ENCODE measurements around the gene ACTL7A. TPM values are rescaled to one million over a fixed set of nuclear protein-coding genes. Genes with fewer than 3 reads are reported as not detected.

ACTL7A gene
- total and polyA plus RNA-seq, 9 of the 15 experiments (the other 6 are each of a cell fraction or from before 2014, with no cell fraction given) = not detected

DNA sequence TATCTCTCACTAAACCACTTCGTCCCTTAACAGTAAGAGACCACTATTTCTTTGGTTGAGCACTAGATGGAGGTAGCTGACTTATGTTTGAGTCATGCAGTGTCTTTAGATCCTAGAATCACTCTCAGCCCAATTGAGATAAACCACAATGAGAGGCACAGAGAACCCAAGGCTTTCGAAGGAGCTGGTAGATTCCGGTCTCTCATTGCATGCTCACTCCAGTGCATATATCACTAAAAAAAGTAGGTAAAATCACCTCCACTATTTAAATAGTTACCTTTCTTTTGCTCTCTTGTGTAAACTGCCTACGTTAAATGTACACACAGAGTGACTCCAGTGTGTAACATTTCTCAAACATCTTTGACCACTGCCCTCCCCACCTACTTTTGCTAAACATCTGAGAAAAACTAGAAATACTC, 27.6 kb downstream of the ACTL7A start:
- H2AFZ ChIP-seq (ENCODE audit: low read depth, low read length) = no peak overlapping the region
- no peaks in the 10 kb centered on the region for H4K20me1 ChIP-seq (replicated peaks; ENCODE audit: control insufficient read depth, insufficient read depth, low read length)
- H3K9me3 ChIP-seq (replicated peaks; ENCODE audit: control insufficient read depth, insufficient read depth, low read depth, low read length) = no peaks in the 10 kb centered on the region
- no peak overlapping the region for H3K4me3 ChIP-seq
- H3K9ac ChIP-seq (ENCODE audit: insufficient read depth in 1 of 2, low read depth in 2 of 2, low read length in 2 of 2) = no peak overlapping the region
- H3K36me3 ChIP-seq (ENCODE audit: control insufficient read depth, insufficient read depth, low read length) = peaks cover 77% of the 10 kb centered on the region
- ChIA-PET CTCF (ENCODE audit: low intra/inter-chr PET ratio) (interaction anchor here (0.8 to 1.8 kb wide), 4 partner anchors 64 to 512 kb away, joined by 3 to 13 read pairs (median 4); partner anchors contain the start of gene EPB41L4B), POLR2A (interaction anchor here (0.9 to 1.9 kb wide), 3 partner anchors 9 to 23 kb away, joined by 3 to 8 read pairs (median 6); no protein-coding TSS in a partner anchor)
- 89% methylated on average over 4 of the region's 4 CpGs for WGBS (ENCODE audit: insufficient coverage, low coverage, missing lambda C conversion rate)
- H3K4me2 ChIP-seq (ENCODE audit: insufficient read depth, low read length) = no peak overlapping the region
- no peaks in the 10 kb centered on the region for H3K79me2 ChIP-seq (ENCODE audit: control insufficient read depth, insufficient read depth, low read length)
- no peak overlapping the region for H3K27ac ChIP-seq (ENCODE audit: extremely low read depth, low read depth, low read length)
- DNase-seq (ENCODE audit: extremely low read depth in 1 of 4, low spot score in 3 of 4) = peak in 2 of 4 experiments; percentile 27 to 36
- H3K4me1 ChIP-seq (replicated peaks in 1 of 2; ENCODE audit: control insufficient read depth in 2 of 2, insufficient read depth in 2 of 2, low read length in 2 of 2) = peaks cover 3 to 10% of the 10 kb centered on the region in 2 experiments; a peak in 1 of 5 replicates
- FAIRE-seq = no peak
- no TSS peak for BruUV-seq (replicated peaks)
- in situ Hi-C loops (cut with MboI) (no loop called here), intact Hi-C loops (cut with micrococcal nuclease) (loop anchor here (5.0 to 10.0 kb wide), 3 partner anchors 63 to 435 kb away; partner anchors contain the start of gene EPB41L4B)
- peak; percentile 74 for ATAC-seq
- no peaks in the 10 kb centered on the region for H3K27me3 ChIP-seq (ENCODE audit: control insufficient read depth in 2 of 2, insufficient read depth in 2 of 2, low read length in 2 of 2)
- H3K9me1 ChIP-seq (ENCODE audit: control insufficient read depth, insufficient read depth, low read length) = no peaks in the 10 kb centered on the region
- TF ChIP-seq ZNF644 (tag; IDR thresholded peaks at IDR 0.05; ENCODE audit: low read depth) (no peak), PHB2 (IDR thresholded peaks at IDR 0.05; ENCODE audit: low read depth) (no peak), FOXP4 (CRISPR knock-in tag; IDR thresholded peaks at IDR 0.05; ENCODE audit: borderline replicate concordance) (no peak), REST (IDR thresholded peaks at IDR 0.05; ENCODE audit: borderline replicate concordance) (peak; percentile 55; the same call in 1 of the 2 replicates), REST (CRISPR knock-in tag; IDR thresholded peaks at IDR 0.05; ENCODE audit: low read depth) (no peak), HMGXB4 (CRISPR knock-in tag; IDR thresholded peaks at IDR 0.05) (no peak)
- TF ChIP-seq, protein P1, sequence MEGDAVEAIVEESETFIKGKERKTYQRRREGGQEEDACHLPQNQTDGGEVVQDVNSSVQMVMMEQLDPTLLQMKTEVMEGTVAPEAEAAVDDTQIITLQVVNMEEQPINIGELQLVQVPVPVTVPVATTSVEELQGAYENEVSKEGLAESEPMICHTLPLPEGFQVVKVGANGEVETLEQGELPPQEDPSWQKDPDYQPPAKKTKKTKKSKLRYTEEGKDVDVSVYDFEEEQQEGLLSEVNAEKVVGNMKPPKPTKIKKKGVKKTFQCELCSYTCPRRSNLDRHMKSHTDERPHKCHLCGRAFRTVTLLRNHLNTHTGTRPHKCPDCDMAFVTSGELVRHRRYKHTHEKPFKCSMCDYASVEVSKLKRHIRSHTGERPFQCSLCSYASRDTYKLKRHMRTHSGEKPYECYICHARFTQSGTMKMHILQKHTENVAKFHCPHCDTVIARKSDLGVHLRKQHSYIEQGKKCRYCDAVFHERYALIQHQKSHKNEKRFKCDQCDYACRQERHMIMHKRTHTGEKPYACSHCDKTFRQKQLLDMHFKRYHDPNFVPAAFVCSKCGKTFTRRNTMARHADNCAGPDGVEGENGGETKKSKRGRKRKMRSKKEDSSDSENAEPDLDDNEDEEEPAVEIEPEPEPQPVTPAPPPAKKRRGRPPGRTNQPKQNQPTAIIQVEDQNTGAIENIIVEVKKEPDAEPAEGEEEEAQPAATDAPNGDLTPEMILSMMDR (IDR thresholded peaks at IDR 0.05 in 2 of 3, conservative IDR thresholded peaks at IDR 0.05 in 1 of 3; ENCODE audit: insufficient read depth in 2 of 3, low read depth in 1 of 3, low read length in 3 of 3) = peak in 2 of 3 experiments; percentile 49 to 65; a peak in 4 of 6 replicates

All from K562 (cell line).